HCT116 (cell line): Measurements from ENCODE around the gene DIP2C. TPM values are rescaled to one million over a fixed set of nuclear protein-coding genes. Genes with fewer than 3 reads are reported as not detected.
"Not testable (repeated sequence)": the region's sequence is repeated elsewhere in the genome, so short reads cannot be mapped to it uniquely, and the experiment has no call there.

ENCODE experiments used
- ATAC-seq: fragments of 200-7000 bp; cut with Tn5 transposase; 2 replicates; pipeline ENCODE4 v1.9.1; 2020; ENCODE audit warnings: mild to moderate bottlenecking, moderate library complexity
- BruUV-seq: library from RNA; stranded (reverse); fragments of 400-500 nt; replicated peaks from 2 replicates; lab custom pipeline; 2021; lab: Mats Ljungman, UMichigan
- CTCF ChIA-PET: fragments of 300-600 bp; sonication (Branson Sonifier 250); formaldehyde crosslinking; loops from one replicate; lab custom pipeline; 2021; ENCODE audit warnings: antibody characterized with exemption; lab: Charles Lee
- POLR2A ChIA-PET: fragments of 300-600, 350-600 bp; sonication (Branson Sonifier 250); formaldehyde crosslinking; loops from one replicate; lab custom pipeline; 2021; ENCODE audit warnings: antibody characterized with exemption; lab: Charles Lee
- RAD21 ChIA-PET, 2 experiments: fragments of 300-600 bp; sonication (Branson Sonifier 250); formaldehyde crosslinking; loops; one replicate each; lab custom pipeline; 2023; ENCODE audit warnings: low total read pairs in 2 of 2; ENCODE audit not compliant: uncharacterized antibody in 2 of 2, unreplicated experiment in 2 of 2, low non-redundant PET in 1 of 2; lab: Charles Lee
- DNase-seq: peaks from one replicate; pipeline ENCODE4 v3.0.0-alpha.2; 2010; ENCODE audit warnings: low read depth, low spot score
- H2AFZ ChIP-seq: fragments of 200-600 bp; shearing (Covaris generic), sonication (generic); 2 replicates; pipeline ENCODE4 v1.6.1; 2017; ENCODE audit warnings: low read depth, mixed run types, mixed read lengths, antibody characterized with exemption, low read length; ENCODE audit not compliant: poor library complexity, severe bottlenecking
- H3K27ac ChIP-seq: 2 replicates; pipeline ENCODE4 v1.5.1; 2012; ENCODE audit warnings: low read depth, low read length
- H3K27me3 ChIP-seq: fragments of 200-600 bp; sonication (generic); 2 replicates; pipeline ENCODE4 v1.6.1; 2016; ENCODE audit warnings: mixed run types, low read length, mixed read lengths; ENCODE audit not compliant: insufficient read depth
- H3K36me3 ChIP-seq, 2 experiments: fragments of 200-500 bp in 1 of 2; fragments of 200-600 bp in 1 of 2; sonication (Bioruptor generic) in 1 of 2; sonication (generic) in 1 of 2; 2 replicates each; pipeline versions ENCODE4 v1.5.1 to v1.6.1; 2014 to 2016; ENCODE audit warnings: low read length in 2 of 2, inconsistent platforms in 1 of 2, mixed read lengths in 1 of 2, mixed run types in 1 of 2; ENCODE audit not compliant: insufficient read depth in 2 of 2, control insufficient read depth in 1 of 2
- H3K4me1 ChIP-seq, 2 experiments: fragments of 200-600 bp in 1 of 2; sonication (generic) in 1 of 2; 2 replicates each; pipeline versions ENCODE4 v1.5.1 to v1.6.1; 2012 to 2017; ENCODE audit warnings: low read length in 2 of 2, inconsistent platforms in 1 of 2, mild to moderate bottlenecking in 1 of 2, mixed read lengths in 1 of 2, mixed run types in 1 of 2, moderate library complexity in 1 of 2; ENCODE audit not compliant: insufficient read depth in 2 of 2, control insufficient read depth in 1 of 2
- H3K4me2 ChIP-seq: fragments of 200-600 bp; sonication (generic); 2 replicates; pipeline ENCODE4 v1.6.1; 2017; ENCODE audit warnings: mixed run types, low read length, mixed read lengths
- H3K4me3 ChIP-seq, 2 experiments: fragments of 200-600 bp in 1 of 2; sonication (generic) in 1 of 2; replicated peaks in 1 of 2; 2 replicates each; pipeline ENCODE4 v1.5.1; 2011 to 2016; ENCODE audit warnings: low read length in 2 of 2, control low read depth in 1 of 2, low read depth in 1 of 2, mild to moderate bottlenecking in 1 of 2, mixed read lengths in 1 of 2, mixed run types in 1 of 2
- H3K79me2 ChIP-seq: fragments of 200-600 bp; sonication (generic); 2 replicates; pipeline ENCODE4 v1.6.1; 2017; ENCODE audit warnings: mild to moderate bottlenecking, mixed run types, low read length, moderate library complexity, mixed read lengths; ENCODE audit not compliant: insufficient read depth
- H3K9ac ChIP-seq: fragments of 200-600 bp; sonication (generic); 2 replicates; pipeline ENCODE4 v1.6.1; 2016; ENCODE audit warnings: low read length, mixed read lengths
- H3K9me2 ChIP-seq: fragments of 200-600 bp; sonication (generic), shearing (Covaris generic); 2 replicates; pipeline ENCODE4 v1.6.1; 2017; ENCODE audit warnings: mixed run types, mild to moderate bottlenecking, moderate library complexity; ENCODE audit not compliant: insufficient read depth
- H3K9me3 ChIP-seq, 2 experiments: fragments of 200-500 bp in 1 of 2; fragments of 200-600 bp in 1 of 2; sonication (Bioruptor generic) in 1 of 2; sonication (generic) in 1 of 2; 2 replicates each; pipeline ENCODE4 v1.6.1; 2014 to 2017; ENCODE audit warnings: low read length in 2 of 2, mixed read lengths in 2 of 2, inconsistent platforms in 1 of 2, low read depth in 1 of 2, mild to moderate bottlenecking in 1 of 2, mixed run types in 1 of 2, moderate library complexity in 1 of 2; ENCODE audit not compliant: control insufficient read depth in 1 of 2, insufficient read depth in 1 of 2
- H4K20me1 ChIP-seq: fragments of 200-600 bp; sonication (generic), shearing (Covaris generic); 2 replicates; pipeline ENCODE4 v1.6.1; 2017; ENCODE audit warnings: mixed run types, mild to moderate bottlenecking, moderate library complexity; ENCODE audit not compliant: insufficient read depth
- POLR2A ChIP-seq: IDR thresholded peaks from 2 replicates; pipeline ENCODE4 v1.7.0; 2011; ENCODE audit warnings: borderline replicate concordance; ENCODE audit not compliant: insufficient read depth, insufficient read length; ENCODE audit errors: extremely low read depth
- intact Hi-C: fragments of 100-400 bp; cut with micrococcal nuclease; formaldehyde crosslinking; loops from 2 replicates; pipeline ENCODE4 v1.10.0; 2022
- total RNA-seq: library from RNA; stranded (reverse); gene quantifications from one replicate; pipeline ENCODE4 v1.2.1, GENCODE V29; 2021; ENCODE audit not compliant: unreplicated experiment
- TF ChIP-seq, protein P1 (sequence below): IDR thresholded peaks from 2 replicates; pipeline ENCODE4 v1.6.1; 2012; ENCODE audit warnings: low read depth

The DIP2C gene
- total RNA-seq, 1 experiment from 2014 or later = 15.4 TPM

DNA sequence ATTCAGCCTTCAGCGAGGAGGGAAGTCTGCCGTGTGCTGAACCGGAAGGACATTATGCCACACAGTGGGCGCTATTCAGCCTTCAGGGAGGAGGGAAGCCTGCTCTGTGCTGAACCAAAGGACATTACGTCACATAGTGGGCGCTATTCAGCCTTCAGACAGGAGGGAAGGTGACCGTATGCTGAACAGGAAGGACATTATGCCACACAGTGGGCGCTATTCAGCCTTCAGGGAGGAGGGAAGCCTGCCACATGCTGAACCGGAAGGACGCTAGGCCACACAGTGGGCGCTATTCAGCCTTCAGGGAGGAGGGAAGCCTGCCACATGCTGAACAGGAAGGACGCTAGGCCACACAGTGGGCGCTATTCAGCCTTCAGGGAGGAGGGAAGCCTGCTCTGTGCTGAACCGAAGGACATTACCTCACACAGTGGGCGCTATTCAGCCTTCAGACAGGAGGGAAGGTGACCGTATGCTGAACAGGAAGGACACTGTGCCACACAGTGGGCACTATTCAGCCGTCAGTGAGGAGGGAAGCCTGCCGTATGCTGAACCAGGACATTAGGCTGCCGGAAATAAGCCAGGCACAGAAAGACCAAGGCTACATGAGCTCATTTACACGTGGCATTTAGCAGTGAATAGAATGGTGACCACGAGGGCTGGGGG, 294.9 kb downstream of the DIP2C start:
- BruUV-seq, H3K79me2 ChIP-seq, H3K27ac ChIP-seq, H3K9me2 ChIP-seq, H2AFZ ChIP-seq, H3K9me3 ChIP-seq, RAD21 ChIA-PET, H3K4me2 ChIP-seq, H3K4me3 ChIP-seq, DNase-seq, H3K36me3 ChIP-seq, H4K20me1 ChIP-seq, intact Hi-C loops, H3K4me1 ChIP-seq, H3K27me3 ChIP-seq, H3K9ac ChIP-seq: not testable (repeated sequence)
- POLR2A ChIA-PET = interaction anchor here (0.6 kb wide), 1 partner anchor 218 kb away, joined by 5 read pairs; no protein-coding TSS in a partner anchor
- peak; percentile 32 for ATAC-seq
- CTCF ChIA-PET = interaction anchor here (0.6 kb wide), 1 partner anchor 267 kb away, joined by 3 read pairs; no protein-coding TSS in a partner anchor

DNA sequence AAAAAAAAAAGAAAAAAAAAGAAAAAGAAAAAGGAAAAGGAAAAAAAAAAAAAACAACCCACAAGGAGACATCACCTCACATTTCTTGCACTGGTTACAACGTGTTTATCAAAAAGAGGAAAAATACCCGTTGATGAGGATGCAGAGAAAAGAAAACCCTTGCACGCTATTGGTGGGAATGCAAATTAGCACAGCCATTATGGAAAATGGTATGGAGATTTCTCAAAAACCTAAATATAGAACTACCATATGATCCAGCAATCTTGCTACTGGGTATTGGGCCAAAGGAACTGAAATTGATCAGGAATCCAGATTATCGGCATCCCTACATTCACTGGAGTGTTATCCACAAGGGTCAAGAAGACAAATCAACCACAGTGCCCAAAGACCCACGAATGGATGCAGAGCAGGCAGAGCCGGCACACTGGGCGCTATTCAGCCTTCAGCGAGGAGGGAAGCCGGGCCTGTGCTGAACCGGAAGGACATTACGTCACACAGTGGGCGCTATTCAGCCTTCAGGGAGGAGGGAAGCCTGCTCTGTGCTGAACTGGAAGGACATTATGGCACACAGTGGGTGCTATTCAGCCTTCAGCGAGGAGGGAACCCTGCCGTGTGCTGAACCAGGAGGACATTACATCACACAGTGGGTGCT, 295.6 kb downstream of the DIP2C start:
- no peak for DNase-seq
- peaks cover 2 to 8% of the 10 kb centered on the region in 2 experiments; a peak in 2 of 4 replicates for H3K36me3 ChIP-seq
- H4K20me1 ChIP-seq = no peaks in the 10 kb centered on the region
- ATAC-seq = no peak
- POLR2A ChIA-PET = no interaction called here
- no peak overlapping the region for H3K4me3 ChIP-seq
- CTCF ChIA-PET = no interaction called here
- no peak for TF ChIP-seq POLR2A
- TF ChIP-seq, protein P1, sequence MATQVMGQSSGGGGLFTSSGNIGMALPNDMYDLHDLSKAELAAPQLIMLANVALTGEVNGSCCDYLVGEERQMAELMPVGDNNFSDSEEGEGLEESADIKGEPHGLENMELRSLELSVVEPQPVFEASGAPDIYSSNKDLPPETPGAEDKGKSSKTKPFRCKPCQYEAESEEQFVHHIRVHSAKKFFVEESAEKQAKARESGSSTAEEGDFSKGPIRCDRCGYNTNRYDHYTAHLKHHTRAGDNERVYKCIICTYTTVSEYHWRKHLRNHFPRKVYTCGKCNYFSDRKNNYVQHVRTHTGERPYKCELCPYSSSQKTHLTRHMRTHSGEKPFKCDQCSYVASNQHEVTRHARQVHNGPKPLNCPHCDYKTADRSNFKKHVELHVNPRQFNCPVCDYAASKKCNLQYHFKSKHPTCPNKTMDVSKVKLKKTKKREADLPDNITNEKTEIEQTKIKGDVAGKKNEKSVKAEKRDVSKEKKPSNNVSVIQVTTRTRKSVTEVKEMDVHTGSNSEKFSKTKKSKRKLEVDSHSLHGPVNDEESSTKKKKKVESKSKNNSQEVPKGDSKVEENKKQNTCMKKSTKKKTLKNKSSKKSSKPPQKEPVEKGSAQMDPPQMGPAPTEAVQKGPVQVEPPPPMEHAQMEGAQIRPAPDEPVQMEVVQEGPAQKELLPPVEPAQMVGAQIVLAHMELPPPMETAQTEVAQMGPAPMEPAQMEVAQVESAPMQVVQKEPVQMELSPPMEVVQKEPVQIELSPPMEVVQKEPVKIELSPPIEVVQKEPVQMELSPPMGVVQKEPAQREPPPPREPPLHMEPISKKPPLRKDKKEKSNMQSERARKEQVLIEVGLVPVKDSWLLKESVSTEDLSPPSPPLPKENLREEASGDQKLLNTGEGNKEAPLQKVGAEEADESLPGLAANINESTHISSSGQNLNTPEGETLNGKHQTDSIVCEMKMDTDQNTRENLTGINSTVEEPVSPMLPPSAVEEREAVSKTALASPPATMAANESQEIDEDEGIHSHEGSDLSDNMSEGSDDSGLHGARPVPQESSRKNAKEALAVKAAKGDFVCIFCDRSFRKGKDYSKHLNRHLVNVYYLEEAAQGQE = no peak
- no peaks in the 10 kb centered on the region for H3K9me3 ChIP-seq
- no peak overlapping the region for H3K9ac ChIP-seq
- no peaks in the 10 kb centered on the region for H3K27me3 ChIP-seq
- H2AFZ ChIP-seq = no peak overlapping the region
- H3K9me2 ChIP-seq = no peaks in the 10 kb centered on the region
- H3K79me2 ChIP-seq = no peaks in the 10 kb centered on the region
- H3K4me1 ChIP-seq = 0 out of 4 replicates have a peak, but pooled peaks cover 0 to 5% of the 10 kb centered on the region in 2 experiments
- intact Hi-C loops = no loop called here
- RAD21 ChIA-PET = no interaction called here
- no peak overlapping the region for H3K27ac ChIP-seq
- no peak overlapping the region for H3K4me2 ChIP-seq
- no TSS peak for BruUV-seq
